Measurements from ENCODE around the gene SLC39A7. TPM values are rescaled to one million over a fixed set of nuclear protein-coding genes. Genes with fewer than 3 reads are reported as not detected.

The SLC39A7 gene
- total RNA-seq, 4 donors from 2014 or later: 21.9 to 45.4 (median 26.2) TPM

GRCh38 chr6:33250731-33251130 is 50.1 kb downstream of the SLC39A7 start:
- ATAC-seq: no peak
- intact Hi-C loops (cut with DNase I; ENCODE audit: low total_unique reads): no loop called here
- H3K27ac ChIP-seq: peak overlapping the region in 1 of 4 donors; percentile 96

GRCh38 chr6:33251395-33252012 is 50.8 kb downstream of the SLC39A7 start:
- TF ChIP-seq CTCF (IDR thresholded peaks at IDR 0.05 in 4 of 5, conservative IDR thresholded peaks at IDR 0.05 in 1 of 5) (no peak), POLR2A (IDR thresholded peaks at IDR 0.05) (no peak)
- Histone ChIP-seq H3K27me3 (no peaks in the 10 kb centered on the region), H3K27ac (no peak overlapping the region), H3K4me1 (peaks cover 10 to 17% of the 10 kb centered on the region in 2 donors), H3K9me3 (no peaks in the 10 kb centered on the region), H3K36me3 (peaks cover 0 to 15% of the 10 kb centered on the region in 2 donors), H3K4me3 (no peak overlapping the region)
- in situ Hi-C loops (cut with MboI; ENCODE audit: low sequenced_read_pairs in 4 of 4): no loop called here
- ATAC-seq (no peak), DNase-seq (no peak)
- intact Hi-C loops (cut with DNase I; ENCODE audit: low total_unique reads): no loop called here

More at GRCh38 chr6:33250731-33251130, 50.1 kb downstream of the SLC39A7 start:
- TF ChIP-seq CTCF (IDR thresholded peaks at IDR 0.05 in 4 of 5, conservative IDR thresholded peaks at IDR 0.05 in 1 of 5): no peak
- TF ChIP-seq POLR2A (IDR thresholded peaks at IDR 0.05): no peak
- in situ Hi-C loops (cut with MboI; ENCODE audit: low sequenced_read_pairs in 4 of 4): no loop called here
- Histone ChIP-seq H3K36me3 (peaks cover 0 to 15% of the 10 kb centered on the region in 2 donors), H3K4me1 (peaks cover 10 to 17% of the 10 kb centered on the region in 2 donors), H3K27me3 (no peaks in the 10 kb centered on the region), H3K9me3 (no peaks in the 10 kb centered on the region), H3K4me3 (no peak overlapping the region)
- DNase-seq: no peak

- no peak overlapping the region for H3K4me3 ChIP-seq
- TF ChIP-seq POLR2A (IDR thresholded peaks at IDR 0.05): no peak
- in situ Hi-C loops (cut with MboI; ENCODE audit: low sequenced_read_pairs in 4 of 4) (no loop called here), intact Hi-C loops (cut with DNase I; ENCODE audit: low total_unique reads) (no loop called here)
- no peak overlapping the region for H3K27ac ChIP-seq
- H3K9me3 ChIP-seq: no peaks in the 10 kb centered on the region
- no peaks in the 10 kb centered on the region for H3K27me3 ChIP-seq
- H3K4me1 ChIP-seq: peaks cover 10 to 17% of the 10 kb centered on the region in 2 donors
- DNase-seq (no peak), ATAC-seq (no peak)
- H3K36me3 ChIP-seq: peaks cover 0 to 23% of the 10 kb centered on the region in 2 donors
Measured at GRCh38 chr6:33252759-33253158, 52.1 kb downstream of the SLC39A7 start.

MicroRNAs encoded within 50 kb of the gene (microRNA counts, 767-probe panel; counts per million panel counts)
- 356 to 448 counts per million in 2 donors for microRNA hsa-miR-219-1-3p
- 356 to 448 counts per million in 2 donors for microRNA hsa-miR-219-5p

Small RNAs within 50 kb of the gene (microRNA-seq; reads per million reads assigned to microRNA genes)
- gene MIR219A1 (ENCODE audit: borderline replicate concordance in 2 of 2): 0 to 1.2 reads per million in 2 donors

Other genes with a start within 250 kb of the SLC39A7 start
- gene HLA-DMA, start 247.8 kb upstream of the SLC39A7 start, total RNA-seq: 10 to 100 TPM in 1 of 4 donors, 1 to 10 TPM in 3; 3.6 to 22.8 (median 6.3) TPM
- 100 to 1,000 TPM in 1 of 4 donors, 10 to 100 TPM in 3; 62.5 to 108 (median 86.6) TPM for gene BRD2, start 232.3 kb upstream of the SLC39A7 start, total RNA-seq
- 1 to 10 TPM in 2 of 4 donors, under 1 TPM in 2; 0.20 to 2.9 (median 0.86) TPM for gene HLA-DOA, start 191.3 kb upstream of the SLC39A7 start, total RNA-seq
- 10 to 100 TPM in 3 of 4 donors, 1 to 10 TPM in 1; 6.8 to 51.8 (median 23.4) TPM for gene HLA-DPA1, start 127.2 kb upstream of the SLC39A7 start, total RNA-seq
- gene HLA-DPB1, start 124.9 kb upstream of the SLC39A7 start, total RNA-seq: 10 to 100 TPM; 16.7 to 52.1 (median 23.5) TPM
- under 1 TPM; 0.31 to 0.92 (median 0.47) TPM for gene COL11A2, start 8.4 kb upstream of the SLC39A7 start, total RNA-seq
- gene RXRB, start 202 bp upstream of the SLC39A7 start, total RNA-seq: 10 to 100 TPM; 20.8 to 38.4 (median 24.6) TPM
- gene HSD17B8, start 3.8 kb downstream of the SLC39A7 start, total RNA-seq: 10 to 100 TPM in 3 of 4 donors, 1 to 10 TPM in 1; 7.9 to 28.3 (median 14.3) TPM
- gene RING1, start 7.6 kb downstream of the SLC39A7 start, total RNA-seq: 10 to 100 TPM in 3 of 4 donors, 1 to 10 TPM in 1; 7.4 to 16.3 (median 12.1) TPM
- 10 to 100 TPM; 28.7 to 52.8 (median 41.2) TPM for gene VPS52, start 71.0 kb downstream of the SLC39A7 start, total RNA-seq
- gene RPS18, start 71.2 kb downstream of the SLC39A7 start, total RNA-seq: 1,000 to 10,000 TPM; 1,834 to 2,142 (median 2,010) TPM
- gene B3GALT4, start 76.3 kb downstream of the SLC39A7 start, total RNA-seq: 1 to 10 TPM; 1.0 to 2.0 (median 1.7) TPM
- 10 to 100 TPM; 34.5 to 57.3 (median 49.1) TPM for gene WDR46, start 88.4 kb downstream of the SLC39A7 start, total RNA-seq
- 100 to 1,000 TPM in 1 of 4 donors, 10 to 100 TPM in 3; 49.9 to 106 (median 76.8) TPM for gene PFDN6, start 88.7 kb downstream of the SLC39A7 start, total RNA-seq
- 10 to 100 TPM; 39.8 to 52.3 (median 40.8) TPM for gene RGL2, start 98.1 kb downstream of the SLC39A7 start, total RNA-seq
- 10 to 100 TPM; 15.9 to 42.4 (median 36.5) TPM for gene TAPBP, start 113.2 kb downstream of the SLC39A7 start, total RNA-seq
- gene ZBTB22, start 116.9 kb downstream of the SLC39A7 start, total RNA-seq: 10 to 100 TPM in 3 of 4 donors, 1 to 10 TPM in 1; 9.0 to 19.3 (median 16.3) TPM
- gene DAXX, start 122.1 kb downstream of the SLC39A7 start, total RNA-seq: 10 to 100 TPM; 37.2 to 76.0 (median 59.8) TPM
- 1 to 10 TPM in 1 of 4 donors, under 1 TPM in 1, not detected in 2; 0.64 to 1.4 TPM for gene KIFC1, start 191.0 kb downstream of the SLC39A7 start, total RNA-seq
- 10 to 100 TPM; 53.5 to 65.8 (median 62.9) TPM for gene PHF1, start 210.1 kb downstream of the SLC39A7 start, total RNA-seq
- gene CUTA, start 217.2 kb downstream of the SLC39A7 start, total RNA-seq: 100 to 1,000 TPM in 2 of 4 donors, 10 to 100 TPM in 2; 69.9 to 119 (median 93.2) TPM
- gene SYNGAP1, start 219.2 kb downstream of the SLC39A7 start, total RNA-seq: 1 to 10 TPM in 3 of 4 donors, under 1 TPM in 1; 0.71 to 2.3 (median 1.3) TPM

Data from gastrocnemius medialis (tissue), 4 donors.